Pancreas (tissue), 10 donors: Measurements from ENCODE around the gene GOLGA6C. TPM values are rescaled to one million over a fixed set of nuclear protein-coding genes. Genes with fewer than 3 reads are reported as not detected.
"Not testable (repeated sequence)": the region's sequence is repeated elsewhere in the genome, so short reads cannot be mapped to it uniquely, and the experiment has no call there.

ENCODE experiments used
- ATAC-seq, 4 donors: fragments of 200-7000 bp; cut with Tn5 transposase; one replicate each; pipeline versions ENCODE4 v1.8.0 to v1.9.1; 2020; ENCODE audit warnings: mild to moderate bottlenecking in 4 of 4, moderate library complexity in 4 of 4
- DNase-seq, 6 donors: peaks; one replicate each; pipeline ENCODE4 v3.0.0-alpha.2; 2020
- FAIRE-seq: peaks from 2 replicates; lab custom pipeline; 2012; peaks lifted over from hg19 to GRCh38; lab: Jason Lieb, UNC
- H3K27ac ChIP-seq, 4 donors: fragments of 200-600 bp; sonication (generic); 1 replicate in 3 of 4; 2 replicates in 1 of 4; pipeline versions ENCODE4 v1.5.0 to v1.8.0; 2020
- H3K27me3 ChIP-seq, 4 donors: fragments of 200-600 bp; one replicate each; pipeline ENCODE4 v1.8.0; 2021
- H3K36me3 ChIP-seq, 3 donors: fragments of 200-600 bp; sonication (generic) in 1 of 3; one replicate each; pipeline versions ENCODE4 v1.5.0 to v1.8.0; 2020 to 2021
- H3K4me1 ChIP-seq, 3 donors: fragments of 200-600 bp; one replicate each; pipeline ENCODE4 v1.8.0; 2021
- H3K4me3 ChIP-seq, 4 donors: fragments of 200-600 bp; sonication (generic) in 2 of 4; one replicate each; pipeline versions ENCODE4 v1.5.0 to v1.8.0; 2020 to 2021
- H3K9me3 ChIP-seq, 4 donors: fragments of 200-600 bp; one replicate each; pipeline ENCODE4 v1.8.0; 2021
- CTCF ChIP-seq, 4 donors: fragments of 200-600 bp; sonication (generic) in 3 of 4; IDR thresholded peaks; one replicate each; pipeline versions ENCODE4 v1.5.0 to v1.8.0; 2021; ENCODE audit warnings: antibody characterized with exemption in 4 of 4
- WGBS, 2 donors: extraction: QIAGEN DNeasy Blood & Tissue Kit; methylation state at CpG; one replicate each; pipeline ENCODE4 v1.1.7; 2013; 5-methylcytosine and 5-hydroxymethylcytosine counted together
- intact Hi-C, 3 donors: fragments of 100-400 bp; cut with DNase I; formaldehyde crosslinking; loops; one replicate each; pipeline versions ENCODE4 v1.11.1 to v1.14.2; 2022
- polyA plus RNA-seq, 2 donors: library from polyadenylated mRNA; stranded (reverse); fragments of 200-250 nt; gene quantifications; one replicate each; pipeline ENCODE4 v1.2.3, GENCODE V29; 2013
- total RNA-seq, 6 donors: library from RNA; stranded (reverse); fragmentation: NEBNext Ultra II Directional in 4 of 6; extraction: Animal tissue kit (Norgen Biotek cat#: 25700) in 4 of 6; gene quantifications; one replicate each; pipeline versions ENCODE4 v1.2.1 to v1.2.4, GENCODE V29; 2021 to 2023
- donor health status: healthy with polysubstance abuse.
- donor health status: DM: no; HTN: no; CAD: no; lungs with moderate emphysema.
- donor health status: DM: no; HTN: no; CAD: no.
- donor health status: control.
- donor health status: control.
- donor health status: Bipolar disorder and iron deficiency.
- donor health status: DM: yes; HTN: yes; CAD: no.
- donor health status: DM: no; HTN: no; CAD: no.
- donor health status: DM: no; HTN: no; CAD: no.
- donor health status: DM: yes; HTN: yes; CAD: no.

Gene GOLGA6C
- total and polyA plus RNA-seq, 8 donors: not detected

- H3K4me3 ChIP-seq: no peak overlapping the region
- no peak for TF ChIP-seq CTCF (IDR thresholded peaks at IDR 0.05)
- peaks cover 0 to 6% (median 0%) of the 10 kb centered on the region in 3 donors for H3K4me1 ChIP-seq
- intact Hi-C loops: no loop called here
- FAIRE-seq: no peak
- no peaks in the 10 kb centered on the region for H3K9me3 ChIP-seq
- WGBS, 2 donors: 92% methylated on average over 5 of the region's 5 CpGs
- DNase-seq: no peak
- ATAC-seq: peak in 1 of 4 donors; percentile 10
- peaks cover 0 to 23% (median 21%) of the 10 kb centered on the region in 3 donors for H3K36me3 ChIP-seq
- no peak overlapping the region for H3K27ac ChIP-seq
- H3K27me3 ChIP-seq: no peaks in the 10 kb centered on the region
Measured at GRCh38 chr15:75215107-75216004, 42.8 kb upstream of the GOLGA6C start.

- H3K9me3 ChIP-seq: no peaks in the 10 kb centered on the region
- no peak overlapping the region for H3K27ac ChIP-seq
- 87 to 92% methylated on average over 6 of the region's 6 CpGs for WGBS, 2 donors
- intact Hi-C loops: no loop called here
- no peak for DNase-seq
- H3K36me3 ChIP-seq: peaks cover 0 to 6% (median 6%) of the 10 kb centered on the region in 3 donors
- no peaks in the 10 kb centered on the region for H3K27me3 ChIP-seq
- H3K4me3 ChIP-seq: no peak overlapping the region
- ATAC-seq: no peak
- FAIRE-seq: no peak
- peaks cover 0 to 6% (median 0%) of the 10 kb centered on the region in 3 donors for H3K4me1 ChIP-seq
- no peak for TF ChIP-seq CTCF (IDR thresholded peaks at IDR 0.05)
Measured at GRCh38 chr15:75217012-75217411, 41.1 kb upstream of the GOLGA6C start.

- H3K4me3 ChIP-seq, FAIRE-seq, H3K4me1 ChIP-seq, H3K9me3 ChIP-seq, ATAC-seq, DNase-seq, H3K36me3 ChIP-seq, H3K27ac ChIP-seq, H3K27me3 ChIP-seq, intact Hi-C loops: not testable (repeated sequence)
- 86 to 95% methylated on average over 3 of the region's 3 CpGs for WGBS, 2 donors
Measured at GRCh38 chr15:75217574-75217973, 40.6 kb upstream of the GOLGA6C start.

- ATAC-seq (peak in 3 of 4 donors; percentile 21 to 58 (median 27)), DNase-seq (peak in 1 of 6 donors; percentile 14)
- FAIRE-seq: not testable (repeated sequence)
Measured at GRCh38 chr15:75219507-75219929, 38.6 kb upstream of the GOLGA6C start.

GRCh38 chr15:75223688-75224087 lies 34.4 kb upstream of the GOLGA6C start:
- intact Hi-C loops: loop anchor here in 1 of 3 donors (10.0 kb wide), 1 partner anchor 101 kb away; no protein-coding TSS in a partner anchor
- 86 to 96% methylated on average over 5 to 6 of the region's 6 CpGs for WGBS, 2 donors
- DNase-seq (peak in 1 of 6 donors; percentile 59), FAIRE-seq (no peak), ATAC-seq (no peak)
- H3K4me1 ChIP-seq: peaks cover 0 to 5% (median 0%) of the 10 kb centered on the region in 3 donors
- no peaks in the 10 kb centered on the region for H3K27me3 ChIP-seq
- H3K36me3 ChIP-seq: no peaks in the 10 kb centered on the region
- H3K4me3 ChIP-seq: no peak overlapping the region
- no peaks in the 10 kb centered on the region for H3K9me3 ChIP-seq
- no peak for TF ChIP-seq CTCF (IDR thresholded peaks at IDR 0.05)
- no peak overlapping the region for H3K27ac ChIP-seq

More at GRCh38 chr15:75219507-75219929, 38.6 kb upstream of the GOLGA6C start:
- peak overlapping the region in 2 of 4 donors; percentile 59 to 60 for H3K27ac ChIP-seq
- H3K4me3 ChIP-seq, H3K27me3 ChIP-seq, H3K36me3 ChIP-seq, H3K9me3 ChIP-seq, H3K4me1 ChIP-seq, intact Hi-C loops: not testable (repeated sequence)
- WGBS, 2 donors: 35 to 48% methylated on average over 4 of the region's 4 CpGs
